ENCODE results near the gene TMEM165. TPM values are rescaled to one million over a fixed set of nuclear protein-coding genes. Genes with fewer than 3 reads are reported as not detected.

The TMEM165 gene
- total and polyA plus RNA-seq, 10 of the 15 experiments (the other 5 are each of a cell fraction or from before 2014, with no cell fraction given): 18.3 to 141 (median 81.1) TPM

- in situ Hi-C loops (cut with MboI): no loop called here
- DNase-seq (ENCODE audit: low read depth, low spot score): no peak
- no peaks in the 10 kb centered on the region for H3K4me1 ChIP-seq (ENCODE audit: control insufficient read depth, insufficient read depth, low read length)
- H3K4me2 ChIP-seq (ENCODE audit: control insufficient read depth, insufficient read depth): no peak overlapping the region
- POLR2A ChIA-PET: interaction anchor here (0.6 kb wide), 1 partner anchor 29 kb away, joined by 3 read pairs; the partner anchor contains the start of gene TMEM165
- whole genome bisulfite sequencing (ENCODE audit: insufficient coverage, insufficient replicate concordance, low lambda C conversion rate, missing lambda C conversion rate): 81% methylated on average over 7 of the region's 7 CpGs
- no peaks in the 10 kb centered on the region for H3K27me3 ChIP-seq (replicated peaks in 1 of 2; ENCODE audit: control insufficient read depth in 2 of 2, insufficient read depth in 2 of 2, low read length in 1 of 2)
- no peak overlapping the region for H3K9ac ChIP-seq (ENCODE audit: control insufficient read depth, insufficient read depth, low read length)
- SMC1A ChIA-PET (ENCODE audit: uncharacterized antibody, unreplicated experiment): no interaction called here
- H3K79me2 ChIP-seq (ENCODE audit: control insufficient read depth, insufficient read depth, low read length): no peaks in the 10 kb centered on the region
- ATAC-seq: no peak
- no peak overlapping the region for H2AFZ ChIP-seq (ENCODE audit: control insufficient read depth, low read depth, low read length)
- no TSS peak for BruUV-seq (replicated peaks)
- RAD21 ChIA-PET (ENCODE audit: unreplicated experiment): no interaction called here
- no peak for TF ChIP-seq NR2F1 (conservative IDR thresholded peaks at IDR 0.05)
- no peaks in the 10 kb centered on the region for H4K20me1 ChIP-seq (ENCODE audit: control insufficient read depth, insufficient read depth)
- H3K4me3 ChIP-seq: no peak overlapping the region
- no peaks in the 10 kb centered on the region for H3K36me3 ChIP-seq (ENCODE audit: control insufficient read depth in 2 of 2, insufficient read depth in 2 of 2, low read length in 1 of 2)
- no peak overlapping the region for H3K27ac ChIP-seq (ENCODE audit: control insufficient read depth, insufficient read depth)
- no peaks in the 10 kb centered on the region for H3K9me3 ChIP-seq (replicated peaks; ENCODE audit: control insufficient read depth, insufficient read depth, low read length)
- intact Hi-C loops (cut with micrococcal nuclease; ENCODE audit: unreplicated experiment): no loop called here
- no peak for FAIRE-seq
- CTCF ChIA-PET: no interaction called here
These were observed 29.1 kb upstream of the TMEM165 start for GRCh38 chr4:55366621-55367020.

- Histone ChIP-seq H3K27me3 (replicated peaks in 1 of 2; ENCODE audit: control insufficient read depth in 2 of 2, insufficient read depth in 2 of 2, low read length in 1 of 2) (no peaks in the 10 kb centered on the region), H3K79me2 (ENCODE audit: control insufficient read depth, insufficient read depth, low read length) (no peaks in the 10 kb centered on the region), H3K4me2 (ENCODE audit: control insufficient read depth, insufficient read depth) (no peak overlapping the region), H3K36me3 (ENCODE audit: control insufficient read depth in 2 of 2, insufficient read depth in 2 of 2, low read length in 1 of 2) (no peaks in the 10 kb centered on the region), H3K9me3 (replicated peaks; ENCODE audit: control insufficient read depth, insufficient read depth, low read length) (no peaks in the 10 kb centered on the region), H3K27ac (ENCODE audit: control insufficient read depth, insufficient read depth) (no peak overlapping the region), H2AFZ (ENCODE audit: control insufficient read depth, low read depth, low read length) (no peak overlapping the region), H3K9ac (ENCODE audit: control insufficient read depth, insufficient read depth, low read length) (no peak overlapping the region), H3K4me1 (ENCODE audit: control insufficient read depth, insufficient read depth, low read length) (no peaks in the 10 kb centered on the region), H4K20me1 (ENCODE audit: control insufficient read depth, insufficient read depth) (no peaks in the 10 kb centered on the region), H3K4me3 (no peak overlapping the region)
- in situ Hi-C loops (cut with MboI): no loop called here
- no TSS peak for BruUV-seq (replicated peaks)
- POLR2A ChIA-PET: interaction anchor here (0.6 kb wide), 1 partner anchor 28 kb away, joined by 3 read pairs; the partner anchor contains the start of gene TMEM165
- RAD21 ChIA-PET (ENCODE audit: unreplicated experiment): no interaction called here
- DNase-seq (ENCODE audit: low read depth, low spot score): no peak
- intact Hi-C loops (cut with micrococcal nuclease; ENCODE audit: unreplicated experiment): no loop called here
- no peak for TF ChIP-seq IRF3 (IDR thresholded peaks at IDR 0.05)
- TF ChIP-seq CBX5 (IDR thresholded peaks at IDR 0.05; ENCODE audit: low read depth): no peak
- no peak for TF ChIP-seq MTA2 (IDR thresholded peaks at IDR 0.05; ENCODE audit: low read depth)
- TF ChIP-seq HDAC6 (IDR thresholded peaks at IDR 0.05; ENCODE audit: unreplicated experiment): no peak
- TF ChIP-seq CEBPZ (IDR thresholded peaks at IDR 0.05; ENCODE audit: low read depth, low read length): no peak
- TF ChIP-seq KLF5 (IDR thresholded peaks at IDR 0.05; ENCODE audit: partially characterized antibody): no peak
- no peak for TF ChIP-seq SIN3A (IDR thresholded peaks at IDR 0.05; ENCODE audit: low read depth, low read length)
- TF ChIP-seq NBN (IDR thresholded peaks at IDR 0.05): no peak
- TF ChIP-seq FOXK2 (IDR thresholded peaks at IDR 0.05): no peak
- TF ChIP-seq CEBPB (IDR thresholded peaks at IDR 0.05; ENCODE audit: borderline replicate concordance in 1 of 2, low read depth in 2 of 2, low read length in 2 of 2): no peak
- no peak for TF ChIP-seq TBL1XR1 (IDR thresholded peaks at IDR 0.05; ENCODE audit: low read depth, low read length)
- TF ChIP-seq RUNX3 (IDR thresholded peaks at IDR 0.05; ENCODE audit: low read length): no peak
- TF ChIP-seq ZNF384 (IDR thresholded peaks at IDR 0.05; ENCODE audit: borderline replicate concordance, low read depth, low read length): no peak
- FAIRE-seq: no peak
- CTCF ChIA-PET: interaction anchor here (0.8 kb wide), 1 partner anchor 22 kb away, joined by 3 read pairs; no protein-coding TSS in a partner anchor
- no peak for ATAC-seq
- SMC1A ChIA-PET (ENCODE audit: uncharacterized antibody, unreplicated experiment): interaction anchor here (1.3 kb wide), 1 partner anchor 10 kb away, joined by 3 read pairs; no protein-coding TSS in a partner anchor
- 86% methylated on average over 6 of the region's 6 CpGs for WGBS (ENCODE audit: insufficient coverage, insufficient replicate concordance, low lambda C conversion rate, missing lambda C conversion rate)
These were observed 28.6 kb upstream of the TMEM165 start for GRCh38 chr4:55367084-55367722.
